D721Med (cell line): ENCODE results near the gene AUH.

Experiments used
- DNase-seq: peaks from one replicate; pipeline ENCODE4 v3.0.0; 2011; ENCODE audit warnings: low spot score; ENCODE audit not compliant: insufficient read length
- FAIRE-seq: peaks from 2 replicates; lab custom pipeline; 2011; peaks lifted over from hg19 to GRCh38; lab: Jason Lieb, UNC
- TF ChIP-seq, protein P1 (sequence below): IDR thresholded peaks from 2 replicates; pipeline ENCODE4 v1.5.1; 2012; ENCODE audit warnings: mild to moderate bottlenecking, control low read depth; ENCODE audit not compliant: insufficient read depth; ENCODE audit errors: missing control alignments

The AUH gene

DNA sequence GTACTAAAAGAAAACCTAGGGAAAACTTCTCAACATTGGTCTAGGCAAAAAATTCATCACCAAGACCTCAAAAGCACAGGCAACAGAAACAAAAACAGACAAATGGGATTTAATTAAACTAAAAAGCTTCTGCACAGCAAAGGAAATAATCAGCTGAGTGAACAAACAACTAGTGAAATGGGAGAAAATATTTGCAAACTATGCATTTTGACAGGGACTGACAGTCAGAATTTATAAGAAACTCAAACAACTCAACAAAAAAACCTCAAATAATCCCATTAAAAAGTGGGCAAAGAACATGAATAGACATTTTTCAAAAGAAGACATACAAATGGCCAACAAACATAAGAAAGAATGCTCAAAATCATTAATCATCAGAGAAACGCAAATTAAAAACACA is 189.4 kb downstream of the AUH start:
- DNase-seq: no peak
- no peak for FAIRE-seq
- TF ChIP-seq, protein P1, sequence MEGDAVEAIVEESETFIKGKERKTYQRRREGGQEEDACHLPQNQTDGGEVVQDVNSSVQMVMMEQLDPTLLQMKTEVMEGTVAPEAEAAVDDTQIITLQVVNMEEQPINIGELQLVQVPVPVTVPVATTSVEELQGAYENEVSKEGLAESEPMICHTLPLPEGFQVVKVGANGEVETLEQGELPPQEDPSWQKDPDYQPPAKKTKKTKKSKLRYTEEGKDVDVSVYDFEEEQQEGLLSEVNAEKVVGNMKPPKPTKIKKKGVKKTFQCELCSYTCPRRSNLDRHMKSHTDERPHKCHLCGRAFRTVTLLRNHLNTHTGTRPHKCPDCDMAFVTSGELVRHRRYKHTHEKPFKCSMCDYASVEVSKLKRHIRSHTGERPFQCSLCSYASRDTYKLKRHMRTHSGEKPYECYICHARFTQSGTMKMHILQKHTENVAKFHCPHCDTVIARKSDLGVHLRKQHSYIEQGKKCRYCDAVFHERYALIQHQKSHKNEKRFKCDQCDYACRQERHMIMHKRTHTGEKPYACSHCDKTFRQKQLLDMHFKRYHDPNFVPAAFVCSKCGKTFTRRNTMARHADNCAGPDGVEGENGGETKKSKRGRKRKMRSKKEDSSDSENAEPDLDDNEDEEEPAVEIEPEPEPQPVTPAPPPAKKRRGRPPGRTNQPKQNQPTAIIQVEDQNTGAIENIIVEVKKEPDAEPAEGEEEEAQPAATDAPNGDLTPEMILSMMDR: no peak

DNA sequence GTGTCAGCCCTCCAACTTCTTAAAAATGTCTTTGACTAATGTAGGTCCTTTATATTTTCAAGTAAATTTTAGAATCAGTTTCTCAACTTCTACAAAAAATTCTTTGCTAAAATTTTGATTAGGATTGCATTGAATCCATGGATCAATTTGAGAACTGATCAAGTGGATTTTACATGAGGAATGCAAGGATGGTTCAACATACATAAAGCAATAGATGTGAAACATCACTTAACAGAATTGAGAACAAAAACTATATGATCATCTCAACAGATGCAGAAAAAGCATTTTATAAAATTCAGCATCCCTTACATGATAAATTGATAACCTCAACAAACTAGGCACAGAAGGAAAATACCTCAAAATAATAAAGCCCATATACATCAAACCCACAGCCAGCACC is 190.8 kb downstream of the AUH start:
- DNase-seq (no peak), FAIRE-seq (no peak)
- TF ChIP-seq, protein P1: no peak

DNA sequence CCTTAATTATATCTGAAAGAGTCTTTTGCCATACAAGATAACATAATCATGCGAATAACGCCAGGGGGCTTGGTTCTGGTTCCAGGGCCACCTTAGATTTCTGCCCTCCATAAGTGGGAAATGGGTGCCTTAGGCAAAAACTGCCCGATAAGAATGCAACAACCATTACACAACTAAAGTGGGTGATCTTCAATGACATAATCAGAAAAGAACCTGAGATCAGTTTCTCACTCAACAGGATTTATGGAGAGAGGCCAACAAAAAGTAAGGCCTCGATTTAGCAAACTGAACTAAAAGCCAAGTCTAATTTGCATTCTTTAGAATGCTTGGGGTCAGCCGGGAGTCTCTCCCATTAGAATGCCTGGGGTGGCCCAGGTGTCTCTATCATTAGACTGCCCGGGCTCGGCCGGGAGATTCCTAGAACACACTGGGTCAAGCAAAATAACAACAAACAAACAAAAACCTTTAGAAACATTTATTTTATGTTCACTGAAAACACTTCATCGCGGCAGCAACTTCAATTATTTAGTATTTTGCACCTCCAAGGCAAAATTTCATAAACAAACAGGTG is 194.8 kb downstream of the AUH start:
- no peak for DNase-seq
- TF ChIP-seq, protein P1: no peak
- no peak for FAIRE-seq

DNA sequence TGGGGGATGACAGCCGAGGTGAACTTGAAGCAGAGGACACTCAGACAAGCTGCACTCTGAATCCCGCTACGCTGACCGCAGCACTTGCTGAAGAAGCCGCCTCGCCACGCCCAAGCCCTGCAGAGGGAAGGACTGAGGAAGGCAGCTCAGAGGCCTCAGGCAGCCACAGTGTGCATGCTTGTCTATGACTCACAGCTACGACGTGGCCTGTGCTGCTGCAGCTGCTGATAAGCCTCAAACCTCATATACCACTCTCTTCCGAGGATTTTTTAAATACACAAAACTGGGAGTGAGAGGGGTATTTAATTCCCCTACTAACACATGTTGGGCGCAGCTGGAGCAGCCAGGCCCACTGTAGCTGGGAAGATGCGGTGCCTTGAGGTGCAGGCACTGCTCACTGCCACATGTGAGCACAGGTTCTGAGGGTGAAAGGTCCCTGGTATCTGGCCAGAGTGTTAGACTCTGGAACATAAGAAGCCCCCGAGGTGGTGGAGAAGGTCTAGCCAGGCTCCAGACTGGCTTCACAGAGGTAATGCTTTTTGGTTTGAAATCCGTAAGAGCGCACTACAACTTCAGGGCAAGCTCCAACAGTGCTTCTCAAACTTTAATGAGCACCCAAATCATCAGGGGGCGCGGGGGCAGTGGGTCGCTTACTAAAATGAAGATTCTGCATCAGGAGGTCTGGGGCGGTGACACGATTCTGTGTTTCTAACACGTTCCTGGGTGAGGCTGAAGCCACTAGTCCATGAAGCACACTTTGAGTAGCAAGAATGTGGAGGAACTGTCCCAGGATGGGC is 196.8 kb downstream of the AUH start:
- TF ChIP-seq, protein P1: no peak
- no peak for DNase-seq
- FAIRE-seq: no peak
